DND-41 (cell line): Measurements from ENCODE around the gene KCNAB1.

Experiments
- EZH2 ChIP-seq: IDR thresholded peaks from 3 replicates; pipeline ENCODE4 v1.6.1; 2012; ENCODE audit warnings: borderline replicate concordance, low read depth, mild to moderate bottlenecking, moderate library complexity, low read length, inconsistent platforms; ENCODE audit not compliant: severe bottlenecking
- TF ChIP-seq, protein P1 (sequence below): IDR thresholded peaks from 2 replicates; pipeline ENCODE4 v1.5.1; 2012; ENCODE audit warnings: borderline replicate concordance, low read length, moderate library complexity, mild to moderate bottlenecking; ENCODE audit not compliant: poor library complexity, severe bottlenecking; ENCODE audit errors: extremely low read depth

DNA sequence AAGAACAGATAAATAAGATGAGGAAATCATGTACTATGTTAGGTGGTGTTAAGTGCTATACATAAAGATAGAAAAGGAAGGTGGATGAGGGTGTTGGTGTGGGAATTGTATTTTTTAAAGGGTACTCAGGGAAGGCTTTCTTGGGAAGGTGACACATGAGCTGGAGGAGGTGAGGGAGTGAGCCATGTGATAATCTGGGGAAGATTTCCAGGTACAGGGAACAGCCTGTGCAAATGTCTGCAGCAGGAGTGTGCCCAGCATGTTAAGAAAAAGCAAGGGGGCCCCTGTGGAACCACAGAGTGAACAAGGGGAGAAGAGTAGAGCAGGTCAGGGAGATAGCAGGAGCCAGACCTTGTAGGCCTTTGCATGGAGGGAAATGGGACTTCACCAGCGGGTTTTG, 258.9 kb downstream of the KCNAB1 start:
- TF ChIP-seq, protein P1, sequence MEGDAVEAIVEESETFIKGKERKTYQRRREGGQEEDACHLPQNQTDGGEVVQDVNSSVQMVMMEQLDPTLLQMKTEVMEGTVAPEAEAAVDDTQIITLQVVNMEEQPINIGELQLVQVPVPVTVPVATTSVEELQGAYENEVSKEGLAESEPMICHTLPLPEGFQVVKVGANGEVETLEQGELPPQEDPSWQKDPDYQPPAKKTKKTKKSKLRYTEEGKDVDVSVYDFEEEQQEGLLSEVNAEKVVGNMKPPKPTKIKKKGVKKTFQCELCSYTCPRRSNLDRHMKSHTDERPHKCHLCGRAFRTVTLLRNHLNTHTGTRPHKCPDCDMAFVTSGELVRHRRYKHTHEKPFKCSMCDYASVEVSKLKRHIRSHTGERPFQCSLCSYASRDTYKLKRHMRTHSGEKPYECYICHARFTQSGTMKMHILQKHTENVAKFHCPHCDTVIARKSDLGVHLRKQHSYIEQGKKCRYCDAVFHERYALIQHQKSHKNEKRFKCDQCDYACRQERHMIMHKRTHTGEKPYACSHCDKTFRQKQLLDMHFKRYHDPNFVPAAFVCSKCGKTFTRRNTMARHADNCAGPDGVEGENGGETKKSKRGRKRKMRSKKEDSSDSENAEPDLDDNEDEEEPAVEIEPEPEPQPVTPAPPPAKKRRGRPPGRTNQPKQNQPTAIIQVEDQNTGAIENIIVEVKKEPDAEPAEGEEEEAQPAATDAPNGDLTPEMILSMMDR, result no peak
- TF ChIP-seq EZH2, result no peak
